Mammary epithelial cell (primary cell): ENCODE results near the gene HTT-AS.

Experiments used
- EZH2 ChIP-seq: IDR thresholded peaks from 2 replicates; pipeline ENCODE4 v1.6.1; 2012; ENCODE audit warnings: low read length, inconsistent platforms, borderline replicate concordance
- TF ChIP-seq, protein P1 (sequence below), 2 donors: IDR thresholded peaks in 1 of 2; conservative IDR thresholded peaks in 1 of 2; 2 replicates each; pipeline ENCODE4 v1.5.1; 2011 to 2012; ENCODE audit warnings: inconsistent platforms in 2 of 2, low read length in 2 of 2, mild to moderate bottlenecking in 2 of 2, control low read depth in 1 of 2, low read depth in 1 of 2; ENCODE audit not compliant: insufficient read depth in 1 of 2; ENCODE audit errors: extremely low read depth in 1 of 2

DNA sequence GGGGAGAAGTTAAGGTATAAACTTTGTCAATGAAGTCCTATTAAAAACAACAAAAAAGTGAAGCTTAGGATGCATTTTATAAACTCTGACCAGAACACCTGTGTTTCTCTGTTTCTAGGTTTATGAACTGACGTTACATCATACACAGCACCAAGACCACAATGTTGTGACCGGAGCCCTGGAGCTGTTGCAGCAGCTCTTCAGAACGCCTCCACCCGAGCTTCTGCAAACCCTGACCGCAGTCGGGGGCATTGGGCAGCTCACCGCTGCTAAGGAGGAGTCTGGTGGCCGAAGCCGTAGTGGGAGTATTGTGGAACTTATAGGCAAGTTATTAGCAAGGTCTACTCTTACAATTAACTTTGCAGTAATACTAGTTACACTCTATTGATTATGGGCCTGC is 46.8 kb upstream of the HTT-AS start:
- TF ChIP-seq, protein P1, sequence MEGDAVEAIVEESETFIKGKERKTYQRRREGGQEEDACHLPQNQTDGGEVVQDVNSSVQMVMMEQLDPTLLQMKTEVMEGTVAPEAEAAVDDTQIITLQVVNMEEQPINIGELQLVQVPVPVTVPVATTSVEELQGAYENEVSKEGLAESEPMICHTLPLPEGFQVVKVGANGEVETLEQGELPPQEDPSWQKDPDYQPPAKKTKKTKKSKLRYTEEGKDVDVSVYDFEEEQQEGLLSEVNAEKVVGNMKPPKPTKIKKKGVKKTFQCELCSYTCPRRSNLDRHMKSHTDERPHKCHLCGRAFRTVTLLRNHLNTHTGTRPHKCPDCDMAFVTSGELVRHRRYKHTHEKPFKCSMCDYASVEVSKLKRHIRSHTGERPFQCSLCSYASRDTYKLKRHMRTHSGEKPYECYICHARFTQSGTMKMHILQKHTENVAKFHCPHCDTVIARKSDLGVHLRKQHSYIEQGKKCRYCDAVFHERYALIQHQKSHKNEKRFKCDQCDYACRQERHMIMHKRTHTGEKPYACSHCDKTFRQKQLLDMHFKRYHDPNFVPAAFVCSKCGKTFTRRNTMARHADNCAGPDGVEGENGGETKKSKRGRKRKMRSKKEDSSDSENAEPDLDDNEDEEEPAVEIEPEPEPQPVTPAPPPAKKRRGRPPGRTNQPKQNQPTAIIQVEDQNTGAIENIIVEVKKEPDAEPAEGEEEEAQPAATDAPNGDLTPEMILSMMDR (conservative IDR thresholded peaks at IDR 0.05 in 1 of 2, IDR thresholded peaks at IDR 0.05 in 1 of 2; ENCODE audit: extremely low read depth in 1 of 2, insufficient read depth in 1 of 2, low read depth in 1 of 2, low read length in 2 of 2): no peak
- TF ChIP-seq EZH2: no peak
